HepG2 (cell line): ENCODE measurements around the gene ARHGEF16. TPM values are rescaled to one million over a fixed set of nuclear protein-coding genes. Genes with fewer than 3 reads are reported as not detected.
A peak's percentile ranks its signal among the peaks of the same experiment; 100 is the strongest.

ENCODE experiments used
- ARNTL ChIP-seq: sonication (generic); formaldehyde crosslinking; IDR thresholded peaks from 2 replicates; pipeline ENCODE4 v1.4.0; 2020; ENCODE audit warnings: mild to moderate bottlenecking, missing genetic modification reagents
- FOXP4 ChIP-seq: sonication (generic); formaldehyde crosslinking; IDR thresholded peaks from 2 replicates; pipeline ENCODE4 v1.4.0; 2020; ENCODE audit warnings: missing genetic modification reagents
- GLI4 ChIP-seq: sonication (generic); formaldehyde crosslinking; IDR thresholded peaks from 2 replicates; pipeline ENCODE4 v1.5.1; 2020; ENCODE audit warnings: missing genetic modification reagents, mild to moderate bottlenecking, moderate library complexity, borderline replicate concordance
- HNRNPH1 ChIP-seq: fragments of 200-400 bp; formaldehyde crosslinking; optimal IDR thresholded peaks from 2 replicates; pipeline ENCODE3; 2017; ENCODE audit warnings: mild to moderate bottlenecking, low read depth, low read length
- HNRNPL ChIP-seq: fragments of 200-400 bp; formaldehyde crosslinking; IDR thresholded peaks from 2 replicates; pipeline ENCODE4 v1.6.1; 2017; ENCODE audit warnings: mild to moderate bottlenecking, low read depth, low read length
- MAFF ChIP-seq: IDR thresholded peaks from 2 replicates; pipeline ENCODE4 v1.6.1; 2011; ENCODE audit warnings: low read depth, low read length, improper control_type of control experiment
- NFE2L2 ChIP-seq: fragments of 150-350 bp; IDR thresholded peaks from 2 replicates; pipeline ENCODE4 v1.6.1; 2014; ENCODE audit warnings: low read length
- NFYC ChIP-seq: IDR thresholded peaks from 2 replicates; pipeline ENCODE4 v1.6.1; 2016; ENCODE audit warnings: missing genetic modification reagents, missing compliant biosample characterization
- NR2F6 ChIP-seq, 2 experiments: IDR thresholded peaks; 2 replicates each; pipeline ENCODE4 v1.6.1; 2016; ENCODE audit warnings: antibody characterized with exemption in 1 of 2, mild to moderate bottlenecking in 1 of 2
- PRDM15 ChIP-seq: sonication (generic); formaldehyde crosslinking; IDR thresholded peaks from 2 replicates; pipeline ENCODE4 v1.4.0; 2020; ENCODE audit warnings: missing genetic modification reagents
- SMC3 ChIP-seq: IDR thresholded peaks from 2 replicates; pipeline ENCODE4 v1.6.1; 2011; ENCODE audit warnings: low read length, improper control_type of control experiment
- SOX13 ChIP-seq, 3 experiments: fragments of 450-650 bp in 1 of 3; sonication (generic) in 1 of 3; formaldehyde crosslinking in 1 of 3; IDR thresholded peaks in 2 of 3; conservative IDR thresholded peaks in 1 of 3; 2 replicates each; pipeline versions ENCODE4 v1.5.0 to v1.6.1; 2016 to 2020; ENCODE audit warnings: antibody characterized with exemption in 1 of 3, mild to moderate bottlenecking in 1 of 3, missing compliant biosample characterization in 1 of 3, missing genetic modification reagents in 1 of 3, moderate library complexity in 1 of 3
- SOX6 ChIP-seq, 2 experiments: fragments of 450-650 bp in 1 of 2; sonication (generic) in 1 of 2; formaldehyde crosslinking in 1 of 2; IDR thresholded peaks; 2 replicates each; pipeline versions ENCODE4 v1.4.0 to v1.6.1; 2017 to 2020; ENCODE audit warnings: antibody characterized with exemption in 1 of 2, mild to moderate bottlenecking in 1 of 2, missing genetic modification reagents in 1 of 2
- TEAD2 ChIP-seq: sonication (generic); formaldehyde crosslinking; IDR thresholded peaks from 2 replicates; pipeline ENCODE4 v1.9.0; 2021; ENCODE audit warnings: missing genetic modification reagents
- TIGD3 ChIP-seq: sonication (generic); formaldehyde crosslinking; IDR thresholded peaks from 2 replicates; pipeline ENCODE4 v1.5.1; 2020; ENCODE audit warnings: mild to moderate bottlenecking, missing genetic modification reagents, borderline replicate concordance
- UBTF ChIP-seq: sonication (generic); formaldehyde crosslinking; IDR thresholded peaks from 2 replicates; pipeline ENCODE4 v1.4.0; 2020; ENCODE audit warnings: mild to moderate bottlenecking, missing genetic modification reagents
- ZBTB21 ChIP-seq: sonication (generic); formaldehyde crosslinking; IDR thresholded peaks from 2 replicates; pipeline ENCODE4 v1.4.0; 2020; ENCODE audit warnings: missing genetic modification reagents
- ZNF264 ChIP-seq: sonication (generic); formaldehyde crosslinking; IDR thresholded peaks from 2 replicates; pipeline ENCODE4 v1.4.0; 2020; ENCODE audit warnings: missing genetic modification reagents
- ZSCAN29 ChIP-seq: sonication (generic); formaldehyde crosslinking; conservative IDR thresholded peaks from 2 replicates; pipeline ENCODE4 v1.4.0; 2020; ENCODE audit warnings: mild to moderate bottlenecking, missing genetic modification reagents
- polyA plus RNA-seq, 8 experiments: library from polyadenylated mRNA; depleted of rRNA in 3 of 8; stranded (reverse) in 7 of 8; unstranded in 1 of 8; fragments of >200 nt; fragmentation: Illumina TruSeq in 4 of 8; extraction: Trizol in 4 of 8; gene quantifications; 2 replicates each; pipeline versions ENCODE4 v1.2.1 to v1.2.3, GENCODE V29; 2011 to 2016; ENCODE audit warnings: low read depth in 4 of 8, missing spikeins in 1 of 8, mixed read lengths in 1 of 8; ENCODE audit not compliant: insufficient read depth in 1 of 8
- total RNA-seq, 5 experiments: library from RNA; depleted of rRNA; stranded (reverse); fragments of >200 nt; fragmentation: Illumina TruSeq; extraction: Trizol; gene quantifications; 2 replicates each; pipeline ENCODE4 v1.2.3, GENCODE V29; 2016; ENCODE audit warnings: low read depth in 1 of 5

Gene ARHGEF16
- total and polyA plus RNA-seq, 2 of the 13 experiments (the other 11 are each of a cell fraction or from before 2014, with no cell fraction given), result 20.3 to 39.9 TPM

- TF ChIP-seq SOX6 (IDR thresholded peaks at IDR 0.05) (no peak), SOX6 (CRISPR knock-in tag; IDR thresholded peaks at IDR 0.05) (peak; percentile 76), FOXP4 (CRISPR knock-in tag) (no peak), HNRNPL (no peak), ARNTL (CRISPR knock-in tag) (no peak), ZBTB21 (CRISPR knock-in tag) (no peak), TEAD2 (CRISPR knock-in tag) (no peak), GLI4 (CRISPR knock-in tag) (no peak), SMC3 (no peak), NR2F6 (IDR thresholded peaks at IDR 0.05) (0 out of 2 replicates have a peak, but pooled peaks have one; percentile 13), NR2F6 (CRISPR knock-in tag; IDR thresholded peaks at IDR 0.05) (no peak), ZNF264 (CRISPR knock-in tag) (no peak), TIGD3 (CRISPR knock-in tag) (no peak), UBTF (CRISPR knock-in tag) (no peak), ZSCAN29 (0 out of 2 replicates have a peak, but pooled peaks have one; percentile 54), HNRNPH1 (no peak), SOX13 (IDR thresholded peaks at IDR 0.05) (no peak), SOX13 (CRISPR knock-in tag; conservative IDR thresholded peaks at IDR 0.05 in 1 of 2, IDR thresholded peaks at IDR 0.05 in 1 of 2) (peak in 1 of 2 experiments; percentile 60; a peak in 2 of 4 replicates), NFE2L2 (no peak), PRDM15 (CRISPR knock-in tag) (no peak), MAFF (peak; percentile 80), NFYC (CRISPR knock-in tag) (no peak)
Observed at GRCh38 chr1:3441410-3441847, 13.0 kb upstream of the ARHGEF16 start (continued).
